ENCODE results near the gene LATS2.

LATS2 gene

GRCh38 chr13:21013682-21014038, 47.7 kb downstream of the LATS2 start:
- DNase-seq: no peak

- DNase-seq: no peak
These were observed 48.3 kb downstream of the LATS2 start for GRCh38 chr13:21012841-21013681.

DNA sequence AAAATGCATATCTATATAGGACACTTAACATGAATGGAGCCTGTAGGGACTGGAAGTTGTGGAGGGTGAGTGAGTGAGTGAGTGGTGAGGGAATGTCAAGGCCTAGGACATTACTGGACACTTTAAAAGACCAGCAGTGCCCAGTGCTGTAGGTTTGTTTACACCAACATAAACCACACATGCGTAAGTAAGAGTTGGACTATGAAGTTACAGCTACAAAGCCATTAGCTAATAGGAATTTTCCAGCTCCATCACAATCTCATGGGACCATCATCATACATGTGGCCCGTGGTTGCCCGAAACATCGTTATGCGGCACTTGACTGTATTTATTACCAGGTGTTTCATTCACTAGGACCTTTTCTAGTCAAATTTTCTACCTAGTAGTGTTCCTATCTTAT, 49.2 kb downstream of the LATS2 start:
- no peak for DNase-seq

GRCh38 chr13:21011378-21011777, 50.0 kb downstream of the LATS2 start:
- DNase-seq: no peak

- no peak for DNase-seq
These were observed 50.8 kb downstream of the LATS2 start for GRCh38 chr13:21010621-21011020.

GRCh38 chr13:21009036-21009435, 52.4 kb downstream of the LATS2 start:
- no peak for DNase-seq

GRCh38 chr13:21008026-21008425, 53.4 kb downstream of the LATS2 start:
- no peak for DNase-seq

DNA sequence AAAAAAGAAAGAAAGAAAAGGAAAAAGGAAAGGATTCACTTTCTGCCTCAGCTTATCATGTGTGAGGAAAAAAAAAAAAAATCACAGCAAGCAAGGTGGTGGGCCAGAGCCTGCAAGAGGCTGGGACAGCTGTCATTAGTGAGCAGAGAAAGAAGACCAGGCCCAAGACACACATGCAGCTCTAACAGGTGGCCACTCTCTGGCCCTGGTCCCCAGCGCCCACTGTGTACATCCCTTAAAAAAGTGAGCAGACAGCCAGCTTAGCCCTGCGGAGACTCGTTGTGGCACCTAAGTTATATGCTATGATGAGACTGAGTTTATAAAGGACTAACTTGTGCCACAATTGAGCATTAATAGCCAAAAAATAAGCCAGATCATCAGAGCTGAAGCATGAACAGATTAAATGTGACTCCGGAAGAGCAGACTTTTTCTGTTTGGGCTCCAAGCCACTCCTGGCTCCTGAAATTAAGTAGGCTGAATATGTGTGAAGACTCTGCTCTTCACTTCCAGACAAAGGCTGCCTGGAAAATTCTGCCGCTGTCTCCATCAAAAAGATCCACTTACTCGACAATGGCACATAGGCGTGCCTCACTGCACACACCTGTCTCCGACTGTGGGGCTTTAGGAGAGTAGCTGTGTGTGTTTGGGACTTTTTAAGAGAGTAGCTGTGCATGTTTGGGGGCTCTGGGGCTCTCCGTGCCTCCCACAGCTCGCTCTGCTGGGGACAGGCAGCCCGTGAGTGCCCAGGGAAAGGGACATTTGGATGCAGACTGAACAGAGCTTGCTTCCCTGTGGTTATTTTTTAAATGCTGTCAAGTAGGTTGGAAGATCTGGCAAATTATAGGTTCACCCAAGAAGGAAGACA, 55.0 kb downstream of the LATS2 start:
- no peak for DNase-seq

DNA sequence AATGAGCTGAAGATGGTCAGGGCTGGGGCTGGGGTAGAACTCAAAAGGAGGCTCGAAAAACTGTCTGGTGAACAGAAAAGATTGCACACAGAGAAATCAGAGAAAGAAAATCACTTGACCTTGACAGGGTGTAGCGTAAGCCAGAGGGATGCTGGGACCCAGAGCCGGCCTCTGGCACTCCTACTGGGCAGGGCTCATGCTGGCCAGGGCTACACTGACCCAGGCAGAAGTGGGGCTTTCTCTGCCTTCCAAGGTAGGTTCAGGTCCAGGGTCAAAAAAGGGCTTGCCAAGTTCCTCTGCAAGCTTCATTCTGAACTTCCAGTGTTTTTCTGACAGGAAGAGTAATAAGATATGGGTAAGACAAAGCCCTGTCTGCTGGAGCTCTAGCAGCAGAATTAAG, 56.2 kb downstream of the LATS2 start:
- no peak for DNase-seq

DNA sequence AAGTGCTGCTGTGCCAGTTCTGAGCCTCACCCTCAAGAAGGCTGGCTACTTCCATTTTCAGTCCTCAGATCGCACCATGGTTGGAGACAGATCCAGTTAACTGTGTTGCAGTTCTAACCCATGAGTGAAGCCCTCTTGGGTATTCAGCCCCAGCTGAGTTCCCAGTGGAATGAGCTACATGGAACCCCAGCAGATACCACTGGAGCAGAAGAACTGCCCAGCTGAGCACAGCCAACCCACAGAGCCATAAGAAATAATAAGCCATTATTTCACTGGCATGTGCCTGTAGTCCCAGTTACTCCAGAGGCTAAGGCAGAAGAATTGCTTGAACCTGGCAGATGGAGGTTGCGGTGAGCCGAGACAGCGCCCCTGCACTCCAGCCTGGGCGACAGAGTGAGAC, 59.9 kb downstream of the LATS2 start:
- no peak for DNase-seq

DNA sequence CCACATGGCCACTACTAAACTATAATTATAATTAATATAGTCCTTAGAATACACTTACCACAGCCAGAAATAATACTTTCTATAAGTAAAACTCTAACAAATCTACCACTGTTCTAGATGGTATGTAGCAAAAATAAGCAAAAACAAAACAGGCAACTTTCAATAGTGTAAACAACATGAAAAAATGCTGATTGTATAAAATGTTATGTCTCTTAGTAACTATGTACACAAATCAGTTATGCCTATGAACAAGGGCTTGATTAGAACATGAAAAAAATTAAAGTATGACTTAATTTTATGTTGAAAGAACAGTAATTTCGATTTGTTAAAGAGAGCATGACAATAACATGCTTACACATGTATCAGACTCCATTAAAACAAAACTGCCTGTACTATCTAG, 60.7 kb downstream of the LATS2 start:
- no peak for DNase-seq

DNA sequence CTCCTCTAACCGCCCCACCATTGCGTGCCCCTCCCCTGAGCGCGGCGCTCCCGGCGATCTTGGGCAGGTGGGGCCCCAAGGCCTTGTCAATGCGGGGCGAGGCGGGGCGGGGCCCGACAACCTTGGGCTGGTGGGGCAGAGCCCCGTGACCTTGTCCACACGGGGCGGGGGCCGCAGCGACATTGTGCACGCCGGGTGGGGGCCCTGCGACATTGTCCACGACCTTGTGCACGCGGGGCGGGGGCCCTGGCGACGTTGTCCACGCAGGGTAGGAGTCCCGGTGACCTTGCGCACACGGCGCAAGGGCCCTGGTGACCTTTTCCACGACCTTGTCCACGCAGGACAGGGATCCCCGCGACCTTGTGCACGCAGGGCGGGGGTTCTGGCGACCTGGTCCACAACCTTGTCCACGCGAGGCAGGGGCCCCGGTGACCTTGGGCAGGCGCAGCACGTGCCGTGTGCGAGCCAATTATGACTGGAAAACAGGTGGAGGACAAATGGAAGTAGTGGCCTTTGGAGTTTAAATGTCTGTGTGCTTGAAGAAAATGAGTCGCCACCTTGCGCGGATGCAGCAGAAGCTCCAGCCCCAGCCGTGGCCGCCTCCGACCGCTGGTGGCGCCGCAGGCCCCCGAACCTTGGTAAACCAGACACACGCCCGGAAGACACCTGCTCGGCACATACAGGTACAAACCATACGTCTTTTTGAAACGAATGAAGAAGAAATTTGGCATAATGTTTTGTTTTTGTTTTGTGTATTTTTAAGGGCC, 62.6 kb downstream of the LATS2 start:
- no peak for DNase-seq

- DNase-seq: no peak
These were observed 63.9 kb downstream of the LATS2 start for GRCh38 chr13:20997301-20998161.

GRCh38 chr13:20995245-20995838, 66.0 kb downstream of the LATS2 start:
- DNase-seq: no peak

- no peak for DNase-seq
These were observed 67.0 kb downstream of the LATS2 start for GRCh38 chr13:20994441-20994821.

GRCh38 chr13:20993661-20994440, 67.5 kb downstream of the LATS2 start:
- DNase-seq: no peak

DNA sequence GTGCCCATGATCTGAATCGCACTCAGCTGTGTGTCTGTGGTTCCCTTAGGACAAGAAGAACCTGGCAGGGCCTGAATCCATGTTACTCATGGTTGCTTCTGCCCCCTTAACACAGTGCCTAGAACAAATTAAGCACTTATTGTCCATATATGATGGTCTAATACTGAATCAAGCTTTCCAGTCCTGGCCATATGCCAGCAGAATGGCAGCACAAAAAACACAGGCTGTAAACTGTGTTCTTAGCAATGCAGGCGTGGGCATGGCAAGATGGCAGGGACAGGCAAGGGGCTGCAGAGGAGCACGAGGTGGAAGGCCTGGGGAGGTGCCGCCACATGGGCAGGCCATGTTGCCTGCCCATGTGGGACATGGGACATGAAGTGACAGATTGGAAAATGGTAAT, 68.2 kb downstream of the LATS2 start:
- no peak for DNase-seq

DNA sequence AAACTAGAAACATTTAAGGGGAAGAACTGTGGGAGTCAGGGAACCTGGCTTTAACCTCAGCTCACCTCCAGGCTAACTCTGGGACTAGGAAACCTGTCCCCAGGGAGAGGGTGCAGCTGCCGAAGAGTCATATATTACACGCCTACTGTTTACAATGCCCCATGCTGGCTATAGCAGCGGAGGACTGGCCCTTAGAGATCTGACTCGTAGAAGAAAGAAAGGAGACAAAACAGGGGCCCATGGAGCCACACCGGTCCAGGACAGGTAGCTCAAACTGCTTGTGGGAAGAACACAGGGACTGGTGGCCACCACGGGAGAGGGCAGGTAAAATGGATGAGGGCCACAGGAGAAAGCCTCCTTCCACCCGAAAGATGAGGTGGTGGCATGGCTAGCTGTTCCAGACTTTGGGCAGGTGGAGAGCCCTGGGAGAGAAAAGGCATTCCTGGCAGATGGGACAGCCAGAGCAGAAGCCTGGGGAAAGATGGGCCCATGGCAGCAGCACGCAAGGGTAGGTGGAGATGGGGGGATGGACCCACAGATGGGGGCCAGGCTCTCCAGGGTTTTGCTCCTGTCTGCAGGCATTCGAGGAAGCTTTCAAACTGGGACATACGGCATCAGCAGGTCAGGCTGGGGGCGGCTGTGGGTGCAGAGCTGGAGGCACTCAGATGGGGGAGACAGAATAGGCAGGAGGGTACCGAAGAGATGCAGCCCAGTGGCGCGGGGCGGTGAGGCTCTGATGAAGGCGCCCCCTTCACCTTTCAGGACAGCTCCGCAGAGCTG, 69.5 kb downstream of the LATS2 start:
- no peak for DNase-seq

DNA sequence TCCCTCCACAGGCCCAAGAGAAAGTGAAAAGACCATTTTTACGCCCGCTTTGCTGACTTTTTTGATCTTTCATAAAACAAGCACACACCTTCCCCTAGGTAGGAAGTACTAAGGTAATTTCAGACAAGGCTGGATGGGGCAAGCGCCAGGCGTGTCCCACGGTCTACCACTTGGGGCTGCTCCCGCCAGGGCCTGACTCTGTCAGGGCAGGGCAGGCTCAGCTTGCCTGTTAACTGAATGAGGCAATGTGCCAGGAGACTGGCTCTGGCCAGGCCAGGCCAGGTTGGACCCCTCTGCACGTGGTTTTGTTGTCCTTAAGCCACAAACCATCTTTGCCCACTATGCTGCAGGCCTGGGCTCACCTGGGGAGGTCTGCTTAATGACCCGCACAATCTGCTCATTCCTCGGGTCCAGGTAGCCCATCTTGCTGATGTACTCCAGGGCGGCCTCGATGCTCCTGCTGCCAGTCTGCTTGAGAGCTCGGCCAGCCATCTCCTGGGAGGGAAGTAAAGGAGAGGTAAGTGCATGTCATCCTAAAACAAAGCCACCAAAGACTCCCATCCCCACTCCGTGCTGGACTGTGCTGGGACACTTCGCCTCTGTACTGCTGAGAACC, 70.4 kb downstream of the LATS2 start:
- DNase-seq: no peak
